A549 (cell line): ENCODE results near the gene KATNBL1. TPM values are rescaled to one million over a fixed set of nuclear protein-coding genes. Genes with fewer than 3 reads are reported as not detected.

ENCODE experiments used
- ATAC-seq, 2 experiments: fragments of 200-7000 bp in 1 of 2; fragments of >200 bp in 1 of 2; cut with Nextera tagmentation in 1 of 2; cut with Tn5 transposase in 1 of 2; 3 replicates each; pipeline versions ENCODE4 v1.8.0 to v1.9.1; 2018 to 2020; ENCODE audit warnings: mild to moderate bottlenecking in 1 of 2, moderate library complexity in 1 of 2
- CTCF ChIA-PET: fragments of 300-600 bp; sonication (Branson Sonifier 250); formaldehyde crosslinking; extraction: SDS; loops from one replicate; lab custom pipeline; 2021; ENCODE audit warnings: antibody characterized with exemption, inconsistent platforms; lab: Yijun Ruan, JAX
- POLR2A ChIA-PET: fragments of 350-600 bp; formaldehyde crosslinking; extraction: SDS; loops from one replicate; lab custom pipeline; 2021; ENCODE audit warnings: antibody characterized with exemption, inconsistent platforms; lab: Yijun Ruan, JAX
- DNase-seq, 2 experiments: peaks; one replicate each; pipeline versions ENCODE4 v3.0.0 to v3.0.0-alpha.2; 2011 to 2016; ENCODE audit warnings: low read depth in 1 of 2, low spot score in 1 of 2
- FAIRE-seq: peaks from 2 replicates; lab custom pipeline; 2011; peaks lifted over from hg19 to GRCh38; lab: Jason Lieb, UNC
- H3K27ac ChIP-seq, 2 experiments: fragments of >200 bp; sonication (Bioruptor Twin); formaldehyde crosslinking; 3 replicates each; pipeline ENCODE4 v1.5.1; 2016 to 2017
- H3K4me1 ChIP-seq: fragments of >200 bp; sonication (Bioruptor Twin); formaldehyde crosslinking; 3 replicates; pipeline ENCODE4 v1.6.1; 2016
- H3K4me2 ChIP-seq: fragments of >200 bp; sonication (Bioruptor Twin); formaldehyde crosslinking; 3 replicates; pipeline ENCODE4 v1.6.1; 2016
- H3K4me3 ChIP-seq: fragments of >200 bp; sonication (Bioruptor Twin); formaldehyde crosslinking; 3 replicates; pipeline ENCODE4 v1.5.1; 2016
- H3K9me3 ChIP-seq: fragments of >200 bp; sonication (Bioruptor Twin); formaldehyde crosslinking; 3 replicates; pipeline ENCODE4 v1.6.1; 2016
- ATOH8 ChIP-seq: fragments of 250-450 bp; sonication (Bioruptor Pico); IDR thresholded peaks from 2 replicates; pipeline ENCODE4 v1.5.0; 2020; ENCODE audit warnings: low read depth, mild to moderate bottlenecking, moderate library complexity
- CBX2 ChIP-seq: fragments of 200-600 bp; sonication (generic); IDR thresholded peaks from 2 replicates; pipeline ENCODE4 v1.6.1; 2016; ENCODE audit warnings: low read depth, mild to moderate bottlenecking, borderline replicate concordance
- CEBPB ChIP-seq, 2 experiments: fragments of >200 bp in 1 of 2; sonication (Bioruptor Twin) in 1 of 2; formaldehyde crosslinking in 1 of 2; IDR thresholded peaks; 2 replicates each; pipeline ENCODE4 v1.6.1; 2012 to 2016
- CHD4 ChIP-seq: fragments of 200-600 bp; sonication (generic); IDR thresholded peaks from 2 replicates; pipeline ENCODE4 v1.6.1; 2016; ENCODE audit warnings: antibody characterized with exemption, mild to moderate bottlenecking, borderline replicate concordance
- CTCF ChIP-seq: fragments of >200 bp; sonication (Bioruptor Twin); formaldehyde crosslinking; IDR thresholded peaks from 3 replicates; pipeline ENCODE4 v1.5.1; 2016
- E2F6 ChIP-seq: IDR thresholded peaks from 2 replicates; pipeline ENCODE4 v1.6.1; 2012; ENCODE audit warnings: low read depth, borderline replicate concordance
- EHMT2 ChIP-seq: fragments of 200-600 bp; sonication (generic); IDR thresholded peaks from 2 replicates; pipeline ENCODE4 v1.6.1; 2016; ENCODE audit warnings: antibody characterized with exemption, low read depth, mild to moderate bottlenecking, moderate library complexity
- ELK1 ChIP-seq: fragments of 150-350 bp; IDR thresholded peaks from 2 replicates; pipeline ENCODE4 v1.6.1; 2014; ENCODE audit warnings: low read depth, mild to moderate bottlenecking, low read length
- FOXS1 ChIP-seq: fragments of 250-450 bp; sonication (Bioruptor Pico); IDR thresholded peaks from 2 replicates; pipeline ENCODE4 v1.5.0; 2020; ENCODE audit warnings: mild to moderate bottlenecking, moderate library complexity
- HDAC2 ChIP-seq: fragments of 200-600 bp; sonication (generic); IDR thresholded peaks from 2 replicates; pipeline ENCODE4 v1.6.1; 2016
- HES2 ChIP-seq: fragments of >200 bp; sonication (Bioruptor Twin); formaldehyde crosslinking; IDR thresholded peaks from 2 replicates; pipeline ENCODE4 v1.6.1; 2016
- HMGXB4 ChIP-seq: fragments of 250-450 bp; sonication (Bioruptor Pico); IDR thresholded peaks from 2 replicates; pipeline ENCODE4 v1.5.0; 2021; ENCODE audit warnings: mild to moderate bottlenecking, moderate library complexity, borderline replicate concordance
- HOXA7 ChIP-seq: fragments of 250-450 bp; sonication (Bioruptor Pico); IDR thresholded peaks from 2 replicates; pipeline ENCODE4 v1.5.0; 2020; ENCODE audit warnings: mild to moderate bottlenecking, moderate library complexity
- MAFK ChIP-seq: fragments of 450-650 bp; IDR thresholded peaks from 2 replicates; pipeline ENCODE4 v1.6.1; 2014; ENCODE audit not compliant: partially characterized antibody
- MAZ ChIP-seq: fragments of 150-350 bp; IDR thresholded peaks from 2 replicates; pipeline ENCODE4 v1.6.1; 2014; ENCODE audit warnings: antibody characterized with exemption, low read depth, low read length, borderline replicate concordance
- MYC ChIP-seq: IDR thresholded peaks from 2 replicates; pipeline ENCODE4 v1.6.1; 2012; ENCODE audit warnings: mild to moderate bottlenecking, inconsistent platforms, low read length, improper control_type of control experiment, borderline replicate concordance
- NFE2L2 ChIP-seq: fragments of 150-350 bp; conservative IDR thresholded peaks from 2 replicates; pipeline ENCODE4 v1.6.1; 2014; ENCODE audit warnings: low read length
- POLR2A ChIP-seq: IDR thresholded peaks from 2 replicates; pipeline ENCODE4 v1.6.1; 2012; ENCODE audit warnings: mild to moderate bottlenecking, low read length
- RAD21 ChIP-seq, 2 experiments: fragments of >200 bp in 1 of 2; sonication (Bioruptor Twin) in 1 of 2; formaldehyde crosslinking in 1 of 2; IDR thresholded peaks in 1 of 2; conservative IDR thresholded peaks in 1 of 2; 2 replicates in 1 of 2; 3 replicates in 1 of 2; pipeline ENCODE4 v1.6.1; 2012 to 2018; ENCODE audit warnings: inconsistent platforms in 1 of 2
- RCOR1 ChIP-seq: fragments of 150-350 bp; IDR thresholded peaks from 2 replicates; pipeline ENCODE4 v1.6.1; 2014; ENCODE audit warnings: antibody characterized with exemption, low read length, low read depth
- SMC3 ChIP-seq: fragments of >200 bp; sonication (Bioruptor Twin); formaldehyde crosslinking; IDR thresholded peaks from 3 replicates; pipeline ENCODE4 v1.6.1; 2018; ENCODE audit warnings: inconsistent platforms
- TFCP2L1 ChIP-seq: fragments of 250-450 bp; sonication (Bioruptor Pico); IDR thresholded peaks from 2 replicates; pipeline ENCODE4 v1.5.0; 2021; ENCODE audit warnings: mild to moderate bottlenecking
- ZFP36 ChIP-seq: fragments of 450-650 bp; IDR thresholded peaks from 2 replicates; pipeline ENCODE4 v1.6.1; 2014; ENCODE audit warnings: borderline replicate concordance; ENCODE audit not compliant: partially characterized antibody
- ZSCAN20 ChIP-seq: fragments of 250-450 bp; sonication (Bioruptor Pico); IDR thresholded peaks from 2 replicates; pipeline ENCODE4 v1.8.0; 2022; ENCODE audit warnings: mild to moderate bottlenecking, moderate library complexity
- WGBS: methylation state at CpG from one replicate; pipeline ENCODE4 v1.1.6; 2017; ENCODE audit errors: missing lambda C conversion rate; 5-methylcytosine and 5-hydroxymethylcytosine counted together
- polyA plus RNA-seq, 4 experiments: library from polyadenylated mRNA; depleted of rRNA in 3 of 4; stranded (reverse); fragments of >200 nt; fragmentation: RNase III in 1 of 4; extraction: RNeasy Plus Mini Kit Qiagen cat#74134 plus additional on column Dnase treatment in 1 of 4; gene quantifications; 2 replicates in 3 of 4; 3 replicates in 1 of 4; pipeline ENCODE4 v1.2.3, GENCODE V29; 2011 to 2017

The KATNBL1 gene
- polyA plus RNA-seq, 2 of the 4 experiments (the other 2 are of a cell fraction), result 35.2 to 75.8 TPM

- WGBS, result 43% methylated on average over 5 of the region's 5 CpGs
- Histone ChIP-seq H3K4me3 (no peak overlapping the region), H3K4me1 (no peaks in the 10 kb centered on the region), H3K9me3 (no peaks in the 10 kb centered on the region), H3K27ac (no peak overlapping the region), H3K4me2 (no peak overlapping the region)
- TF ChIP-seq CBX2 (no peak), TFCP2L1 (CRISPR knock-in tag) (no peak), CTCF (peak; percentile 94), HES2 (no peak), ELK1 (no peak), HMGXB4 (CRISPR knock-in tag) (no peak), NFE2L2 (no peak), RAD21 (conservative IDR thresholded peaks at IDR 0.05 in 1 of 2, IDR thresholded peaks at IDR 0.05 in 1 of 2) (peak; percentile 91 to 96), RCOR1 (no peak), E2F6 (no peak), HOXA7 (no peak), ATOH8 (CRISPR knock-in tag) (no peak), MAZ (no peak), ZFP36 (no peak), POLR2A (no peak), SMC3 (peak; percentile 86), CHD4 (no peak), HDAC2 (no peak), EHMT2 (no peak), ZSCAN20 (no peak), MAFK (no peak), MYC (no peak), CEBPB (IDR thresholded peaks at IDR 0.05) (no peak), FOXS1 (CRISPR knock-in tag) (no peak)
- DNase-seq (peak; percentile 34 to 64), ATAC-seq (peak; percentile 79; a peak in 5 of 6 replicates), FAIRE-seq (peak; percentile 85)
- ChIA-PET CTCF (interaction anchor here (0.6 to 11.3 kb wide), 40 partner anchors 9 to 407 kb away, joined by 3 to 223 read pairs (median 4); partner anchors contain the start of genes EMC4, EMC7, KATNBL1 and LPCAT4), POLR2A (interaction anchor here (0.6 to 3.0 kb wide), 6 partner anchors 8 to 478 kb away, joined by 3 to 35 read pairs (median 8); partner anchors contain the start of genes EMC7, KATNBL1, LPCAT4 and NOP10)
Observed at GRCh38 chr15:34109797-34110663, 99.9 kb downstream of the KATNBL1 start.
